AG04449 (cell line): ENCODE measurements around the gene SYT8.

Experiments
- CTCF ChIA-PET: fragments of 350-600 bp; formaldehyde crosslinking; extraction: SDS; loops from one replicate; lab custom pipeline; 2021; ENCODE audit warnings: antibody characterized with exemption; lab: Yijun Ruan, JAX
- POLR2A ChIA-PET: fragments of 400-600, 350-600 bp; formaldehyde crosslinking; extraction: SDS; loops from one replicate; lab custom pipeline; 2020; ENCODE audit warnings: antibody characterized with exemption, inconsistent platforms; lab: Yijun Ruan, JAX
- DNase-seq: peaks from one replicate; pipeline ENCODE4 v3.0.0-alpha.2; 2010; ENCODE audit warnings: low read depth, low spot score
- H3K4me3 ChIP-seq: 2 replicates; pipeline ENCODE4 v1.5.1; 2011; ENCODE audit warnings: low read depth, mild to moderate bottlenecking, control low read depth, low read length
- TF ChIP-seq, protein P1 (sequence below): IDR thresholded peaks from one replicate; pipeline ENCODE4 v1.5.1; 2011; ENCODE audit warnings: mild to moderate bottlenecking, moderate library complexity, low read length, control low read depth, inconsistent platforms; ENCODE audit not compliant: insufficient read depth; ENCODE audit errors: missing control alignments

The SYT8 gene

DNA sequence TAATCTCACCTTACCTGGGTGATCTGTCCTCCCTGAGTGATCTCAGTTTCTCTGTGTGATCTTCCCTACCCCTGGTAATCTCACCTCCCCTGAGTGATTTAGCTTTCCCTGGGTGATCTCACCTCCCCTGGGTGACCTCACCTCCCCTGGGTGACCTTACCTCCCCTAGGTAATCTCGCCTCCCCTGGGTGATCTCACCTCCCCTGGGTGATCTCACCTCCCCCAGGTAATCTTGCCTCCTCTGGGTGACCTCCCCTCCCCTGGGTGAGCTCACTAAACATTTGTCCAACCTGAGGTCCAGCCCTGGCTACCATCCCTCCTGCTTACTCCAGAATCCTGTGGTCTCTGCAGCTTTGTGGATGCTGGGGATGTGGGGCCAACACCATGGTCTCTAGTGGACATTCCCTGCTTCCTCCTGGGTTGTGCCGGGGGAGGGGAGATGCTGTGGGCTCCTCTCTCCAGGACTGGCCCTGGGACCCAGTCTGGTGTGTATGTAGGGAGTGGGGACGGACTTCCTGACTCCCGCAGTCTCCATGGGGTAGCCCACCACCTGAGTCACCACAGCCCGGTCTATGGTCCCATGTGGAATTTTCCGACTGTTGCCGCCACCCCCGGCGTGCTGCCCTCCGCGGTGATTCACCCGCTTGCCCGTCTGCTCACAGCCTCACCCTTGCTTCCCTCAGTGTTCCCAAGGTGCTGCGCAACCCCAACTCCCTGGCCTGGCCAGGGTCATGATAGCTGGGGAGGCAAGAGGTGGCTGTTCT is 28.0 kb downstream of the SYT8 start:
- TF ChIP-seq, protein P1, sequence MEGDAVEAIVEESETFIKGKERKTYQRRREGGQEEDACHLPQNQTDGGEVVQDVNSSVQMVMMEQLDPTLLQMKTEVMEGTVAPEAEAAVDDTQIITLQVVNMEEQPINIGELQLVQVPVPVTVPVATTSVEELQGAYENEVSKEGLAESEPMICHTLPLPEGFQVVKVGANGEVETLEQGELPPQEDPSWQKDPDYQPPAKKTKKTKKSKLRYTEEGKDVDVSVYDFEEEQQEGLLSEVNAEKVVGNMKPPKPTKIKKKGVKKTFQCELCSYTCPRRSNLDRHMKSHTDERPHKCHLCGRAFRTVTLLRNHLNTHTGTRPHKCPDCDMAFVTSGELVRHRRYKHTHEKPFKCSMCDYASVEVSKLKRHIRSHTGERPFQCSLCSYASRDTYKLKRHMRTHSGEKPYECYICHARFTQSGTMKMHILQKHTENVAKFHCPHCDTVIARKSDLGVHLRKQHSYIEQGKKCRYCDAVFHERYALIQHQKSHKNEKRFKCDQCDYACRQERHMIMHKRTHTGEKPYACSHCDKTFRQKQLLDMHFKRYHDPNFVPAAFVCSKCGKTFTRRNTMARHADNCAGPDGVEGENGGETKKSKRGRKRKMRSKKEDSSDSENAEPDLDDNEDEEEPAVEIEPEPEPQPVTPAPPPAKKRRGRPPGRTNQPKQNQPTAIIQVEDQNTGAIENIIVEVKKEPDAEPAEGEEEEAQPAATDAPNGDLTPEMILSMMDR, result no peak
- ChIA-PET POLR2A (no interaction called here), CTCF (interaction anchor here (1.0 to 2.2 kb wide), 7 partner anchors 12 to 293 kb away, joined by 3 to 13 read pairs (median 4); no protein-coding TSS in a partner anchor)
- no peak overlapping the region for H3K4me3 ChIP-seq
- no peak for DNase-seq

DNA sequence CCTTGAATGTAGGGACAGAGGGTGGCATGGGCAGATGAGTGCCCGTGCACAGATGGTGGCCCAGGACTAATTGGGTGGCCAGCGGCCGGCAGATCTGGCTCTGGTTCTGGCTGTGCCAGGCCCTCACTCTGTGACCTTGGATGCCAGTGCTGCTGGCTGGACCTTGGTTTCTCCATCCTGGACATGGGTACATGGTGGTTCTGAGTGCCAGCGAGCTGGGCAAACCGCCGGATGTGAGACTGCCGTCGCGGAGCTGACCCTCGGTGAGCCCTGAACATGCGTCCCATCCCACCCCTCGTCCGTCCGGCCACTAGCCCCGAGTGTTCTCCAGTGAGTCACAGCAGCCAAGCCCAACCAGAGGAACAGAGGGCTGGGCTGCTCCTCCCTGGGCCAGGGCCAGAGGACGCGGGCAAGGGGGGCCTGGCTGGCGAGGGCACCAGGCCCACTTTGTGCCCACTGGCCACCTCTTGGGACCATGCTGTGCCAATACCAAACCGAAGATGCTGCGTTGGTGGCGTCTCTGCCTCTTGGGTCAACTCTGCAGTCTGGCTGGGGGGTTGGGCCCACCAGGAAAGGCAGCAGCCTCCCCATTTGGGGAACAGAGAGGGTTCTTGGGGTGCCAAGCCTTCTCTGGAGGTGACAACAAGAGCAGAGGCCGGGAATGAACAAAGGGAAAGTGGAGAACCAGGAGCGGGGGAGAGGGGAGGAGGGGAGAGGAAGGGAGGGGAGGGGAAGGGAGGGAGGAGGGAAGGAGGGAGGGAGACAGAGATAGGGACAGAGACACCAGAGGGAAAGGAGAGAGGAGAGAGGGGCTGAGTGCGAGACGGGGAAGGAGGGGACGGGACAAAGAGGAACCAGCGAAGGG is 28.8 kb downstream of the SYT8 start:
- POLR2A ChIA-PET, result no interaction called here
- no peak overlapping the region for H3K4me3 ChIP-seq
- CTCF ChIA-PET, result interaction anchor here (0.6 to 2.2 kb wide), 6 partner anchors 13 to 211 kb away, joined by 4 to 13 read pairs (median 6); no protein-coding TSS in a partner anchor
- TF ChIP-seq, protein P1, result no peak
- DNase-seq, result peak; percentile 40

DNA sequence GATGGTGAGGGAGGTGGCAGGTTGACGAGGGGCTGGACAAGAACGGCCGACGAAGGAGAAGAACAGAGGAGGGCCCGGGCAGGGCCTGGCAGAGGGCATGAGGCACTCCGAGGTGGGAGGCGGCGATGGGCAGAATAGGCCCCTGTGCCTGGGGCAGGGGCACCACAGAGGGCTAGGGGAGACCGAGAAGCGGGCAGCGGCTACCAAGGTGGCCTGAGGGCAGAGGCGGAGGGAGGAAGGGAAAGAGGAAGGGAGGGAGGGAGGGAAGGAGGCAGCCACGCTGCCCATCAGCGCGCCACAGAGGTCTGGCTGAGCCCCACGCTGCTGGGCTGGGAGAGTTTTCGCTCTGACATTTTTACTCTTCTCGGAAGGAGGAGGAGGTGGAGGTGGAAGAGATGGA is 29.4 kb downstream of the SYT8 start:
- ChIA-PET CTCF (interaction anchor here (0.6 kb wide), 1 partner anchor 117 kb away, joined by 4 read pairs; no protein-coding TSS in a partner anchor), POLR2A (no interaction called here)
- DNase-seq, result no peak
- no peak overlapping the region for H3K4me3 ChIP-seq
- TF ChIP-seq, protein P1, result no peak

DNA sequence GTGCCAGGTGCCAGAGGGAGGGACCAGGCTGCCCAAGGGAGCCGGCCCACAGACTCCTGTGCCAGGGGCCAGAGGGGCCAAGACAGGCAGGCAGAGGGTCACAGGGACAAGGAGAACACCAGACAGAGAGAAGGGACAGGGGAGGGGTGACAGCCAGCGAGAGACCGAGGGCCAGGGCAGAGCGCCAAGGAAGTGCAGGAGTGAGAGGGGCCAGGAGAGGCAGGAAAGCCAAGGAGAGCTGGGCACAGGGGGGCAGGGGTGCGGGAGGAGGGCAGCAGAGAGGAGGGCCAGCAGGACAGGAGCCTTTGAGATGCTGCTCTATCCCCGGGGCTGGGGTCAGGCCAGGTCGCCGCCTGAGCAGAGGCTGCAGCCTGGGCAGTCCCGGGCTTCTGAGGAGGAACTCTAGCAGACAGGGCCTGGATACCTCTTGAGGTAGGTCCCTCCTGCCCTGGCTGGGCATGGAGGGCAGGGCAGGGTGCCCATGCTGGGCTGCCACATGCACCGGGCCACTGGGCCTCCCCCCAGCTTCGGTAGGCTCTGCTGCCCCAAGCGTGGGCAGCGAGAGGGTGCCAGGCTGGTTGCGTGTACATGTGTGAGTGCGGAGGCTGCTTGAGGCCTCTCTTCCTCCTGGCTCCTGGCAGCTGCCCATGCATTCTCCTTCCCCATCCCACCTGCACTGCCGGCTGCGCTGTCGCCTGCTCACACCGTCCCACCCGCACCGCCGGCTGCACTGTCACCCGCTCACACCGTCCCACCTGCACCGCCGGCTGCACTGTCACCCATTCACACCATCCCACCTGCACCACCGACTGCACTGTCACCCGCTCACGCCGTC is 30.3 kb downstream of the SYT8 start:
- POLR2A ChIA-PET, result no interaction called here
- TF ChIP-seq, protein P1, result no peak
- no peak overlapping the region for H3K4me3 ChIP-seq
- CTCF ChIA-PET, result no interaction called here
- no peak for DNase-seq

DNA sequence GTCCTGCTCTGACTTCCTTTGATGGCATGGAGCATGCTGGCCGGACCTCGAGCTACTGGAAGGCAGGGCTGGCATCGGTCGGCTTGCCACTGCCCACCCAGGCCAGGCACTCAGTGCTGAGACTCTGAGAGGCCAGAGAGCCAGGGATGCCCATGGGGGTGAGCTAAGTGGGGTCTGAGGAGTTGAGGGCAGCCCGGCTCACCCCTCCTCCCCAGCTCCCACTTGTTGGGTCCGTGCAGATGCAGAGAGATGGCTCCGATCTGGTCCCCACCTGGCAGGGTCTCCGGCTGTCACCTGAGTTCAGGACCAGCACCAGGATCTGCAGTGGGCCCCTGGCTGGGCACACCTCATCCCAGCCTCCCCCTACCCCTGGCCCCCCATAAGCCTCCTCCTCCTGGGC is 31.4 kb downstream of the SYT8 start:
- CTCF ChIA-PET, result interaction anchor here (0.7 to 2.1 kb wide), 2 partner anchors 16 to 172 kb away, joined by 4 to 10 read pairs; no protein-coding TSS in a partner anchor
- H3K4me3 ChIP-seq, result no peak overlapping the region
- POLR2A ChIA-PET, result no interaction called here
- TF ChIP-seq, protein P1, result no peak
- no peak for DNase-seq
